Ascending aorta (tissue), 2 donors: Measurements from ENCODE around the gene PLAC8L1. TPM values are rescaled to one million over a fixed set of nuclear protein-coding genes. Genes with fewer than 3 reads are reported as not detected.
A peak's percentile ranks its signal among the peaks of the same experiment; 100 is the strongest.

Experiments used
- DNase-seq, 2 donors: peaks; one replicate each; pipeline ENCODE4 v3.0.0-alpha.2; 2019; ENCODE audit warnings: low spot score in 2 of 2
- H3K27ac ChIP-seq, 2 donors: fragments of 200-600 bp; sonication (generic); one replicate each; pipeline ENCODE4 v1.5.1; 2016 to 2017; ENCODE audit warnings: mild to moderate bottlenecking in 1 of 2
- H3K27me3 ChIP-seq: fragments of 200-600 bp; sonication (generic); one replicate; pipeline ENCODE4 v1.5.1; 2017
- H3K36me3 ChIP-seq, 2 donors: fragments of 200-600 bp; sonication (generic); one replicate each; pipeline ENCODE4 v1.5.1; 2016
- H3K4me1 ChIP-seq, 2 donors: fragments of 200-600 bp; sonication (generic); one replicate each; pipeline ENCODE4 v1.5.1; 2016 to 2017; ENCODE audit warnings: mild to moderate bottlenecking in 1 of 2
- H3K4me3 ChIP-seq, 2 donors: fragments of 200-600 bp; sonication (generic); one replicate each; pipeline ENCODE4 v1.5.1; 2016 to 2017; ENCODE audit warnings: mild to moderate bottlenecking in 1 of 2
- H3K9me3 ChIP-seq, 2 donors: fragments of 200-600 bp; sonication (generic); one replicate each; pipeline ENCODE4 v1.5.1; 2016
- intact Hi-C: fragments of 100-400 bp; cut with DNase I; formaldehyde crosslinking; loops from one replicate; pipeline ENCODE4 v1.15.1; 2023
- total RNA-seq: library from RNA; depleted of rRNA; stranded (reverse); fragments of >200 nt; gene quantifications from one replicate; pipeline ENCODE4 v1.1.0, GENCODE V29; 2016
- TF ChIP-seq, protein P1 (sequence below), 3 experiments: fragments of 200-600 bp in 2 of 3; fragments of 450-650 bp in 1 of 3; sonication (generic) in 2 of 3; IDR thresholded peaks; one replicate each; pipeline ENCODE4 v1.5.1; 2016 to 2019; ENCODE audit warnings: antibody characterized with exemption in 3 of 3, mild to moderate bottlenecking in 1 of 3, moderate library complexity in 1 of 3

Gene PLAC8L1, protein sequence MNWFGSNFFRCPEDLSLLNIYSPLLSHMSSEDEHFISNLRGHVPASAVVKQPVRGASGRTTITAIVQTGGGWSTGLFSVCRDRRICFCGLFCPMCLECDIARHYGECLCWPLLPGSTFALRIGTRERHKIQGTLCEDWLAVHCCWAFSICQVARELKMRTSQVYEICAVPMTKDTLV
- total RNA-seq: not detected

DNA sequence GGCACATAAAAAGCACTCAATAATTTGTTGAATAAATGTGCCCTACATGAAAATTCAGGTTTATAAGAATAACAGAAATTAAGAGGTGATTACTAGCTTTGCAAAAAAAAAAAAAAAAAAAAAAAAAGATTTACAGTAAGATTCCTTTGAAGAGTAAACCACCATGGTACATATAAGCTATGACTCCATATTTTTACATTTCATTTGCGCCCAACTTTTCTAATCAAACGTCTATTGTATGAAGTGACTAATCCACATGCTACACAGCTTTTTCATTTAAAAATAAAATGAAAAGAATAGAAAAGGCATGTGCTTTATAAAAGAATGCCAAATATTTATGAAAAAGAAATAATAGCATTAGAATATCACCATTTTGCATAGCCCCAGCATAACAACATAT is at the start of gene PLAC8L1:
Gene PLAC8L1 (minus strand): TSS at position 101 of the 400 bp plus-strand sequence. CDS start 1,266 bp downstream, outside the sequence.
- TF ChIP-seq, protein P1, sequence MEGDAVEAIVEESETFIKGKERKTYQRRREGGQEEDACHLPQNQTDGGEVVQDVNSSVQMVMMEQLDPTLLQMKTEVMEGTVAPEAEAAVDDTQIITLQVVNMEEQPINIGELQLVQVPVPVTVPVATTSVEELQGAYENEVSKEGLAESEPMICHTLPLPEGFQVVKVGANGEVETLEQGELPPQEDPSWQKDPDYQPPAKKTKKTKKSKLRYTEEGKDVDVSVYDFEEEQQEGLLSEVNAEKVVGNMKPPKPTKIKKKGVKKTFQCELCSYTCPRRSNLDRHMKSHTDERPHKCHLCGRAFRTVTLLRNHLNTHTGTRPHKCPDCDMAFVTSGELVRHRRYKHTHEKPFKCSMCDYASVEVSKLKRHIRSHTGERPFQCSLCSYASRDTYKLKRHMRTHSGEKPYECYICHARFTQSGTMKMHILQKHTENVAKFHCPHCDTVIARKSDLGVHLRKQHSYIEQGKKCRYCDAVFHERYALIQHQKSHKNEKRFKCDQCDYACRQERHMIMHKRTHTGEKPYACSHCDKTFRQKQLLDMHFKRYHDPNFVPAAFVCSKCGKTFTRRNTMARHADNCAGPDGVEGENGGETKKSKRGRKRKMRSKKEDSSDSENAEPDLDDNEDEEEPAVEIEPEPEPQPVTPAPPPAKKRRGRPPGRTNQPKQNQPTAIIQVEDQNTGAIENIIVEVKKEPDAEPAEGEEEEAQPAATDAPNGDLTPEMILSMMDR (IDR thresholded peaks at IDR 0.05): no peak
- H3K4me1 ChIP-seq: no peaks in the 10 kb centered on the region
- H3K4me3 ChIP-seq: no peak within 1 kb of the TSS
- no peak within 1 kb of the TSS for H3K27ac ChIP-seq
- DNase-seq: no peak
- intact Hi-C loops: no loop called here
- H3K9me3 ChIP-seq: no peaks in the 10 kb centered on the region
- H3K27me3 ChIP-seq: no peaks in the 10 kb centered on the region
- peaks cover 0 to 5% of the 10 kb centered on the region in 2 donors for H3K36me3 ChIP-seq

DNA sequence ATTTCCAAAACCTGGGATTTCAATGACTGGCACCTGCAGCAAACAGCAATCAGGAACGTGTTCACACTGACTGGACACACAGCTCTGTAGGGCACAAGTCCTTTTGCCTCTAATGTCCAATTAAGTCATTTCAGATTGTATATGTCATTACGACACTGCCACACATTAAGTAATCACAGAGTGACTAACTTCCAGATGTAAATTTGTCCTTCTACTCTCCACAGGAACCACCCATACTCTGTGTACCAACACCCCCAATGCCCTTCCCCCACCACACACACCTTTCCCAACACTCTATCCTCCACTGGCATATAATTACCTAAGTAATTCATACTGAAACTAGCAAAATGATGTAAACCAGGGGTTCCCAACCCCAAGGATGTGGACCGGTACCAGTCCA is 46.6 kb upstream of the PLAC8L1 start:
- H3K27me3 ChIP-seq: no peaks in the 10 kb centered on the region
- intact Hi-C loops: loop anchor here (10.0 kb wide), 1 partner anchor 273 kb away; no protein-coding TSS in a partner anchor
- H3K36me3 ChIP-seq: peaks cover 64 to 93% of the 10 kb centered on the region in 2 donors

DNA sequence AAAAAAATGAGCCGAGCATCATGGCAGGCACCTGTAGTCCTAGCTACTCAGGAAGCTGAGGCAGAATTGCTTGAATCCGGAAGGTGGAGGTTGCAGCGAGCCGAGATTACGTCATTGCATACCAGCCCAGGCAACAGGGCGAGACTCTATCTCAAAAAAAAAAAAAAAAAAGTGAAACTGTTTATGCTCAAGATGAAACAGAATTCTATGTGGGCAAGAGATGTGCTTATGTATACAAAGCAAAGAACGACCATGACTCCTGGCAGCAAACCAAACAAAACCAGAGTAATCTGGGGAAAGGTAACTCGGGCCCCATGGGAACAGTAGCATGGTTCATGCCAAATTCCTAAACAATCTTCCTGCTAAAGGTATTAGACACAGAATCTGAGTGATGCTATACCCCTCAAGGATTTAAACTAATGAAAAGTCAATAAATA is 32.6 kb upstream of the PLAC8L1 start:
- Histone ChIP-seq H3K27ac (peak overlapping the region in 1 of 2 donors; percentile 7), H3K36me3 (peaks cover 45 to 65% of the 10 kb centered on the region in 2 donors), H3K9me3 (no peaks in the 10 kb centered on the region), H3K4me3 (no peak overlapping the region), H3K27me3 (no peaks in the 10 kb centered on the region), H3K4me1 (no peaks in the 10 kb centered on the region)
- intact Hi-C loops: no loop called here
- DNase-seq: no peak
- TF ChIP-seq, protein P1 (IDR thresholded peaks at IDR 0.05): no peak

More for the DNA sequence above, 46.6 kb upstream of the PLAC8L1 start:
- Histone ChIP-seq H3K4me3 (no peak overlapping the region), H3K27ac (no peak overlapping the region), H3K4me1 (no peaks in the 10 kb centered on the region), H3K9me3 (no peaks in the 10 kb centered on the region)
- DNase-seq: no peak
- TF ChIP-seq, protein P1 (IDR thresholded peaks at IDR 0.05): no peak

DNA sequence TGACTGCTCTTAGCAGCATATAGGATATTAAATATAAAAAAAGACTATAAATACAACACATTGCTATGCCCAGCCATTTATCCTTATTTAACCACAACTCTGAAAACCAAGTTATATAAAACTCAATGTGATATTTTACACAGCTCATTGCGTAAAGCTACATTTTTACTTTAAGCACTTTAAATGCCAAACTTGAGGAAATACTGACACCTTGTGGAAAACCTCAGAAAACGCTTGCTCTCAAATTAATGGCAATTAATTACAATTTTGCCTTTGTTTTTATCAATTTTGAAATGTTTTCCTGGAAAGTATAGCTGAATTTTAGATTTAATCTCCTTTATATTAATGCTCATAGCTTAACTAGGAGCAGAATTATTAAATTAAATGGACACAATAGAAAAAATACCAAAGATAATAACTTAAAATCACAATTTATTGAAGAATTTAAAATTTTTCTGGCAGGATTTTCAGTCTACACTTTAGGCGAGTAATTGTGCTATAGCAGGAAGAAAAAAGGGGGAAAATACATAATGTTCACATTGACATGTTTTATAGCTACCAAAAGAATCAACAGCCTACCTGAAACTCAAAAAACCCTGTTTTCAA is 25.2 kb upstream of the PLAC8L1 start:
- Histone ChIP-seq H3K36me3 (peaks cover 67 to 77% of the 10 kb centered on the region in 2 donors), H3K27ac (no peak overlapping the region), H3K4me1 (no peaks in the 10 kb centered on the region), H3K4me3 (no peak overlapping the region), H3K9me3 (no peaks in the 10 kb centered on the region), H3K27me3 (no peaks in the 10 kb centered on the region)
- DNase-seq: no peak
- TF ChIP-seq, protein P1 (IDR thresholded peaks at IDR 0.05): peak; percentile 16 to 66 (median 41)
- intact Hi-C loops: no loop called here

DNA sequence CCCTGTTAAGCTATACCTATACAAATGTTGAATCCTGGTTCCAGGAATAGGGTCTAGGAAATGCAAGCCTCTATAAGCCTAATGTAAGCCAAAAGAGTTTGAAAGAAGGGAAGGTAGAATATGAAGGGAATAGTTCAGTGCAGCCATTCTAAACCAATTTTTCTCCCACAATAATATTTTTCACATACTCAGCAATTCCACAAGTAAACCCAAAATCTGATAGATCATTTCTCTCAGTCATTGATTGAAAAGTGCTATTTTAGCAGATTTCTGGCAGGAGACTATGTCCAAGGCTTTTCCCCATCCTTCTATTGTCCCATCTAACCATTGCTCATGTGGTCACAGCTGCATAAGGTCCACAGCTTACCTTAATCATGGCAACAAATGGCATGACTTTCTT is 20.7 kb upstream of the PLAC8L1 start:
- H3K27me3 ChIP-seq: no peaks in the 10 kb centered on the region
- peaks cover 49 to 80% of the 10 kb centered on the region in 2 donors for H3K36me3 ChIP-seq
- no peaks in the 10 kb centered on the region for H3K4me1 ChIP-seq
- no peak overlapping the region for H3K4me3 ChIP-seq
- no peak overlapping the region for H3K27ac ChIP-seq
- TF ChIP-seq, protein P1 (IDR thresholded peaks at IDR 0.05): no peak
- H3K9me3 ChIP-seq: no peaks in the 10 kb centered on the region
- intact Hi-C loops: no loop called here
- no peak for DNase-seq
